Small intestine (tissue), 7 donors: ENCODE data around the gene FXYD3. TPM values are rescaled to one million over a fixed set of nuclear protein-coding genes. Genes with fewer than 3 reads are reported as not detected.
"Not testable (repeated sequence)": the region's sequence is repeated elsewhere in the genome, so short reads cannot be mapped to it uniquely, and the experiment has no call there.

ENCODE experiments used
- DNase-seq, 2 donors: peaks; one replicate each; pipeline versions ENCODE4 v3.0.0 to v3.0.0-alpha.2; 2013
- FAIRE-seq: peaks from 2 replicates; lab custom pipeline; 2012; peaks lifted over from hg19 to GRCh38; lab: Jason Lieb, UNC
- H3K27ac ChIP-seq, 3 donors: one replicate each; pipeline ENCODE4 v1.5.1; 2013; ENCODE audit warnings: low read length in 2 of 3, mild to moderate bottlenecking in 2 of 3, control low read depth in 1 of 3, inconsistent platforms in 1 of 3, low read depth in 1 of 3, moderate library complexity in 1 of 3
- H3K27me3 ChIP-seq, 3 donors: one replicate each; pipeline ENCODE4 v1.6.1; 2013; ENCODE audit warnings: low read length in 3 of 3, inconsistent platforms in 1 of 3; ENCODE audit not compliant: control insufficient read depth in 3 of 3, insufficient read depth in 3 of 3
- H3K36me3 ChIP-seq, 3 donors: one replicate each; pipeline ENCODE4 v1.6.1; 2013; ENCODE audit warnings: low read length in 3 of 3, inconsistent platforms in 1 of 3, low read depth in 1 of 3, mild to moderate bottlenecking in 1 of 3, moderate library complexity in 1 of 3; ENCODE audit not compliant: control insufficient read depth in 3 of 3, insufficient read depth in 2 of 3
- H3K4me1 ChIP-seq, 3 donors: one replicate each; pipeline ENCODE4 v1.6.1; 2013; ENCODE audit warnings: low read length in 2 of 3, inconsistent platforms in 1 of 3, low read depth in 1 of 3, mild to moderate bottlenecking in 1 of 3, moderate library complexity in 1 of 3; ENCODE audit not compliant: control insufficient read depth in 3 of 3, insufficient read depth in 2 of 3
- H3K4me3 ChIP-seq, 3 donors: one replicate each; pipeline ENCODE4 v1.5.1; 2013; ENCODE audit warnings: low read length in 3 of 3, control low read depth in 1 of 3, inconsistent platforms in 1 of 3, low read depth in 1 of 3, mild to moderate bottlenecking in 1 of 3, moderate library complexity in 1 of 3
- H3K9me3 ChIP-seq, 2 donors: one replicate each; pipeline ENCODE4 v1.6.1; 2013; ENCODE audit warnings: low read depth in 1 of 2, low read length in 1 of 2; ENCODE audit not compliant: control insufficient read depth in 2 of 2, insufficient read depth in 1 of 2
- WGBS, 3 donors: extraction: QIAGEN DNeasy Blood & Tissue Kit; methylation state at CpG; one replicate each; pipeline ENCODE4 v1.1.7; 2013; 5-methylcytosine and 5-hydroxymethylcytosine counted together
- polyA plus RNA-seq, 4 donors: library from polyadenylated mRNA; stranded (reverse) in 3 of 4; unstranded in 1 of 4; fragments of 200-250 nt in 3 of 4; fragments of 120-200 nt in 1 of 4; gene quantifications; one replicate each; pipeline versions ENCODE4 v1.2.1 to v1.2.3, GENCODE V29; 2013
- donor health status: healthy with polysubstance abuse.
- donor health status: control.
- donor health status: control.
- donor health status: Bipolar disorder and iron deficiency.
- donor health status: healthy.

Gene FXYD3
- polyA plus RNA-seq, 4 donors, result 72.7 to 803 (median 118) TPM

DNA sequence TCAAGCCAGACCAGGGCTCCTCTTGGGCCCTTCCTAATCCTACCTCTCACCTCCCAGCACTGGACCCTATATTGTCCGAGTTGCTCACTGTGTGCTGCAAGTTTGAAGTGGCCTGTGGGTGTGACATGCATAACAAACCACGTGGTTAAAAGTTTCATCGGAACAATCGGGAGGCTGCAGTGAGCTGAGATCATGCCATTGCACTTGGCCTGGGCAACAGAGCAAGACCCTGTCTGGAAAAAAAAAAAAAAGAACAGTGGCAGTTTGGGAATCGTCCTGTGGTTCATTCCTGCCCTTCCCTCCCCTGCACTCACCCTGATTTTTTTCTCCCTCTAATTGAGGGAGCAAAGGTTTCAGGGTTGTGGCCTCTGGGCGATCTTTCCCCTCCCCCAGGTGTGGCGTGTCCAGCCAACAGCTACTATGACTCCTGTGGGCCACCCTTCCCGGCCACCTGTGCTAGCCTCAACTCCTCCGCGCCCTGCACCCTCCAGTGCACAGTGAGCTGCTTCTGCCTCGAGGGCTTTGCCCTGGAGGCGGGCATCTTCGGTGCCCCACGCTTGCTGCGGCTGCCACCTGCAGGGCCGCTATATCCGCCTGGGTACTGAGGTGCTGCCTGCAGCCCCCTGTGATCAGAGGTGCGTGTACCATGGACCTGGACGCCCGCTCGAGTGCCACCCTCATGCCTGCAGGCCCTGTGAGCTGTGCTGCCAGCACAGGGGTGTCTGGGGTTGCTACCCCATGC is 16.3 kb upstream of the FXYD3 start:
- peak in 1 of 2 donors; percentile 22 for DNase-seq
- H3K36me3 ChIP-seq, result no peaks in the 10 kb centered on the region
- H3K27me3 ChIP-seq, result no peaks in the 10 kb centered on the region
- H3K27ac ChIP-seq, result no peak overlapping the region
- H3K4me1 ChIP-seq, result peaks cover 0 to 7% (median 0%) of the 10 kb centered on the region in 3 donors
- WGBS, 3 donors, result 66 to 78% (median 70%) methylated on average over 21 of the region's 21 CpGs
- H3K9me3 ChIP-seq, result no peaks in the 10 kb centered on the region
- no peak for FAIRE-seq
- no peak overlapping the region for H3K4me3 ChIP-seq

DNA sequence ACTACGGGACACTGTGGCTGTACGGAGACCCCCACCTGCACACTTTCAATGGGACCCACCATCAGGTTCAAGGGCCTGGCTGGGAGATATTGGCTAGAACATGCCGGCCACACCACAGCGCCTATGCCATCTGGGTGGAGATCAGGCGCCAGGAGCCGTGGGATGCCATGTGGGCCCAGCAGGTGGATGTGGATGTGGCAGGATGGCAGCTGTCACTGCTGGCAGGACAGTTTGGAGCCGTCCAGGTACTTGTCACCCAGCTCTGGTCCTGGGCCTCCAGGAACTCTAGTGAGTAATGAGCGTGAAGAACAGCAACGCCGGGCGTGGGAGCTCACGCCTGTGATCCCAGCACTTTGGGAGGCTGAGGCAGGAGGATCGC is 15.7 kb upstream of the FXYD3 start:
- FAIRE-seq, result no peak
- H3K27ac ChIP-seq, result no peak overlapping the region
- 84 to 92% (median 92%) methylated on average over 13 of the region's 13 CpGs for WGBS, 3 donors
- no peaks in the 10 kb centered on the region for H3K27me3 ChIP-seq
- H3K9me3 ChIP-seq, result no peaks in the 10 kb centered on the region
- H3K4me3 ChIP-seq, result no peak overlapping the region
- H3K4me1 ChIP-seq, result peaks cover 0 to 1% (median 0%) of the 10 kb centered on the region in 3 donors
- H3K36me3 ChIP-seq, result no peaks in the 10 kb centered on the region
- DNase-seq, result no peak

DNA sequence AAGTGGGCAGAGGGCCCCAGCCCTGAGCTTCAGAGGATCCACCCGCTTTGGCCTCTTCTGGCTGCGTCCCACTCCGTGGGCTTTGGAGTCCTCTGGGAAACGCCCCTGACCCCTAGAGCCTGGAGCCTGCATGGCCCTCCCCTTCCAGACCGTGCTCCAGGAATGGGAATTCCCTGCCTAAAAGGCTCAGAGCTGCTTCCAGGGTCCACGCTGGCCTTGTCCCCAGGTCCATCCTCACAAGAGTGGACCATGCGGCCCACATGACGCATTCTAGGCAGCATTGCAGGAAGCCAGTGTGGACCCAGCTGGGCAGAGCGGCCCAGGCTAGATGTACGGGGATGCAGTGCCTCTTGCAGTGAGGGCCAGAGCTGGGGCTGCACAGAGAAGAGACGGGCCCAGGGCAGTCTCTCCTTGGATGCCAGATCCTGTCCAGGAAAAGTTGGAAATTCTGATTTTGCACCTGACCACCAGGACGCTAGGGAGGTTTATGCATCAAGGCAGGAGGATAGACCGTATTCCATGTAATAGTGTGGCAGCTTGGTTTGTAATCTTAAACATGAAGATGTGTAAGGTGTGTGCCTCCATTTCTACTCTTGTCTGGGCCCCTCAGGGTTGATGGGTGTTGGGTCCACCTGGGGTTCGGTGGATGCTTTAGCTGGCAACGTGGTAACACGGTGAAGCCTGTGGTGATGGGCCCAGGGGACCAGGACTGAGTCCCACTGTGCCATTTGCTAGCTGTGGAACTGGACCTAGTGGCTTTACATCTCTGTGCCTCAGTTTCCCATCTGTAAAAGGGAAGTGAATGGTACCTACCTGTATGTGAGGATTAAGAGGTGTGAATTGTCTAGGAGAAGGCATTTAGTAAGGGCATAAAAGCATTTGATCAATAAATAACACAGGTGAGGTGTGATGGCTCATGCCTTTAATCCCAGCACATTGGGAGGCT is 14.8 kb upstream of the FXYD3 start:
- FAIRE-seq, result no peak
- H3K4me3 ChIP-seq, result no peak overlapping the region
- 75 to 83% (median 82%) methylated on average over 14 to 16 of the region's 16 CpGs for WGBS, 3 donors
- H3K27ac ChIP-seq, result no peak overlapping the region
- no peaks in the 10 kb centered on the region for H3K36me3 ChIP-seq
- no peaks in the 10 kb centered on the region for H3K4me1 ChIP-seq
- no peaks in the 10 kb centered on the region for H3K27me3 ChIP-seq
- peaks cover 0 to 3% of the 10 kb centered on the region in 2 donors for H3K9me3 ChIP-seq
- no peak for DNase-seq

DNA sequence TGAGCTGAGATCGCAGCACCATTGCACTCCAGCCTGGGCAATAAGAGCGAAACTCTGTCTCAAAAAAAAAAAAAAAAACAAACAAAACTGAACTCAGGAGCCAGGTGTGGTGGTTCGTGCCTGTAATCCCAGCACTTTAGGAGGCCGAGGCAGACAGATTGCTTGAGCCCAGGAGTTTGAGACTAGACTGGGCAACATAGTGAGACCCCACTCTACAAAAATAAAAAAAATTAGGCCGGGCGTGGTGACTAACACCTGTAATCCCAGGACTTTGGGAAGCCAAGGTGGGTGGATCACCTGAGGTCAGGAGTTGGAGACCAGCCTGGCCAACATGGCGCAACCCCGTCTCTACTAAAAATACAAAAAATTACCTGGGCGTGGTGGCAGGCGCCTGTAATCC is 13.7 kb upstream of the FXYD3 start:
- H3K4me1 ChIP-seq, H3K27me3 ChIP-seq, H3K9me3 ChIP-seq, H3K36me3 ChIP-seq, H3K27ac ChIP-seq, H3K4me3 ChIP-seq, FAIRE-seq, DNase-seq: not testable (repeated sequence)
- WGBS, 3 donors, result 85 to 94% (median 94%) methylated on average over 10 of the region's 10 CpGs

DNA sequence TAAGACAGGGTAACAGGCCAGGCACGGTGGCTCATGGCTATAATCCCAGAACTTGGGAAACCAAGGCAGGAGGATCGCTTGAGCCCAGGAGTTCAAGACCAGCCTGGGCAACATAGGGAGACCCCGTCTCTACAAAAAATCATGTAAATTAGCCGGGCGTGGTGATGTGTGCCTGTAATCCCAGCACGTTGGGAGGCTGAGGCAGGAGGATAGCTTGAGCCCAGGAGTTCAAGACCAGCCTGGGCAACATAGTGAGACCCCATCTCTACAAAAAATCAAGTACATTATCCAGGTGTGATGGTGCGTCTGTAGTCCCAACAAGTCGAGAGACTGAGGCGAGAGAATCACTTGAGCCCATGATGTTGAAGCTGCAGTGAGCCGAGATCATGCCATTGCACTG is 12.0 kb upstream of the FXYD3 start:
- WGBS, 3 donors, result 67 to 79% (median 70%) methylated on average over 10 of the region's 10 CpGs

DNA sequence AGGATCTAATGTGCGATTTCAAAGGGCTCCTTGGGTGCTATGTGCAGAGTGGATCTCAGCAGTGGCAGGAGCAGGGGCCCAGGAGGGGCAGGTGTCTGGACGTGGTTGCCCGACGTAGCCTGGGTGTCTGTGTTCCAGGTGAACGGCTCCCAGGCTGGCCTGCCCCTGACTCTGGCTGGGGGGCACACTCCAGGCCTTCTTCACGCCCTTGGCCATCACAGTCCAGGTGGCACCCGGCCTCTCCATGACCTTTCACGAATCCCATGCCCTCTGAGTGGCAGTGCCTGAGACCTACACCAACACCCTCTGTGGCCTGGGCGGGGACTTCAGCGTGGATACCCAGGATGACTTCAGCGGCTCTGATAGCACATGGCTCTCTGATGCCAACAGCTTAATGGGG is 11.3 kb upstream of the FXYD3 start:
- H3K4me3 ChIP-seq, result no peak overlapping the region
- H3K27ac ChIP-seq, result no peak overlapping the region
- DNase-seq (no peak), FAIRE-seq (no peak)
- no peaks in the 10 kb centered on the region for H3K27me3 ChIP-seq
- WGBS, 3 donors, result 78 to 89% (median 84%) methylated on average over 9 to 11 of the region's 11 CpGs
- H3K4me1 ChIP-seq, result peaks cover 0 to 2% (median 0%) of the 10 kb centered on the region in 3 donors
- H3K36me3 ChIP-seq, result no peaks in the 10 kb centered on the region
- H3K9me3 ChIP-seq, result peaks cover 0 to 6% of the 10 kb centered on the region in 2 donors

More for the DNA sequence above, 12.0 kb upstream of the FXYD3 start:
- not testable (repeated sequence) for H3K4me1 ChIP-seq, H3K9me3 ChIP-seq, H3K4me3 ChIP-seq, FAIRE-seq, DNase-seq, H3K27ac ChIP-seq, H3K36me3 ChIP-seq, H3K27me3 ChIP-seq

DNA sequence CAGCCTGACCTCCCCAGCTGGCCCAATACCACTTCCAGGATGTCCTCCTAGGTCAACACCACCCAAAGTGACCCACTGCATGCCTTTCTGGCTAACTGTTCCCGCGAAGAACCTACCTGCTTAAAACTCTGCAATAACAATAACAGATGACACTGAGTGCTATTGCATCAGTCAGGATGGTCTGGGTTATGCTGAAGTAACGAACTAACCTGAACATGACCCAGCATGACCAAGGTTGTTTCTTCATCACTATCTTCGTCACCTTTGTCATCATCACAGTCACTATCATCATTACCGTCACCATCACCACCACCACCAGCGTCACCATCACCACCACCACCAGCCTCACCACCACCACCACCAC is 10.6 kb upstream of the FXYD3 start:
- Histone ChIP-seq H3K27ac (no peak overlapping the region), H3K36me3 (no peaks in the 10 kb centered on the region), H3K9me3 (peaks cover 0 to 6% of the 10 kb centered on the region in 2 donors), H3K4me1 (peaks cover 0 to 2% (median 0%) of the 10 kb centered on the region in 3 donors), H3K4me3 (no peak overlapping the region), H3K27me3 (no peaks in the 10 kb centered on the region)
- no peak for FAIRE-seq
- WGBS, 3 donors, result 89 to 94% (median 93%) methylated on average over 6 of the region's 6 CpGs
- DNase-seq, result no peak

DNA sequence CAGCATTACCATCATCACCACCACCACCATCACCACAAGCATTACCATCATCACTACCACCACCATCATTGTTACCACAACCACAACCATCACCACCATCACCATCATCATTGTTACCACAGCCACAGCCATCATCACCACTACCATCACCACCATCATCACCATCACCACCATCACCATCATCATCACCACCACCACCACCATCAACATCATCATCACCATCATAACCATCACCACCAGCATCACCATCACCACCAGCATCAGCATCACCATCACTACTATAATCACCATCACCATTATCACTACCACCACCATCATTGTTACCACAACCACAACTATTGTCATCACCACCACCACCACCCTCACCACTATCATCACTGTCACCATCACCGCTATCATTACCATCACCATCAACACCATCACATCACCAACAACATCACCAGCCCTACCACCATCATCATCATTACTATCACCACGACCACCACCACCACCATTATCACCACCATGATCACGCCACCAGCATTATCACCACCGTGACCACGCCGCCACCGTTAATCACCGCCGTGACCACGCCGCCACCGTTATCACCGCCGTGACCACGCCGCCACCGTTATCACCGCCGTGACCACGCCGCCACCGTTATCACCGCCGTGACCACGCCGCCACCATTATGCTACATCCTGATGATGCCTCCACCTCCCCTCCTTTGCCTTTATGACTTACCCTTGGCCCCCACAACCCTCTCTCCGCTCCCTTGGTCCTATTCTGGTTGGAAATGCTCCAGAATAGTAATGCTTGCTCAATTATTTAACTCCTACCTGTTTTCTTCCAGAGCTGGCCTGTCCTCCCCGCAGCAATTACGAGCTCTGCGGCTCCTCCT is 10.0 kb upstream of the FXYD3 start:
- DNase-seq (no peak), FAIRE-seq (no peak)
- H3K27ac ChIP-seq, result no peak overlapping the region
- 80 to 88% (median 85%) methylated on average over 28 to 30 of the region's 30 CpGs for WGBS, 3 donors
- peaks cover 0 to 2% (median 0%) of the 10 kb centered on the region in 3 donors for H3K4me1 ChIP-seq
- H3K36me3 ChIP-seq, result no peaks in the 10 kb centered on the region
- H3K27me3 ChIP-seq, result no peaks in the 10 kb centered on the region
- H3K9me3 ChIP-seq, result peaks cover 0 to 6% of the 10 kb centered on the region in 2 donors
- H3K4me3 ChIP-seq, result no peak overlapping the region
